Adrenal gland (tissue), 5 donors: ENCODE data around the gene ADSS1.

Source experiments
- POLR2A ChIP-seq, 2 donors: fragments of 450-650 bp; IDR thresholded peaks; one replicate each; pipeline ENCODE4 v1.6.1; 2017; ENCODE audit warnings: antibody characterized with exemption in 2 of 2, mild to moderate bottlenecking in 2 of 2, moderate library complexity in 1 of 2
- TF ChIP-seq, protein P1 (sequence below), 6 experiments: fragments of 450-650 bp in 4 of 6; fragments of 200-600 bp in 2 of 6; sonication (generic) in 1 of 6; IDR thresholded peaks; 1 replicate in 5 of 6; 2 replicates in 1 of 6; pipeline versions ENCODE4 v1.5.1 to v1.8.0; 2016 to 2021; ENCODE audit warnings: antibody characterized with exemption in 6 of 6, mild to moderate bottlenecking in 2 of 6, moderate library complexity in 1 of 6
- donor health status: DM: no; HTN: no; CAD: no.

DNA sequence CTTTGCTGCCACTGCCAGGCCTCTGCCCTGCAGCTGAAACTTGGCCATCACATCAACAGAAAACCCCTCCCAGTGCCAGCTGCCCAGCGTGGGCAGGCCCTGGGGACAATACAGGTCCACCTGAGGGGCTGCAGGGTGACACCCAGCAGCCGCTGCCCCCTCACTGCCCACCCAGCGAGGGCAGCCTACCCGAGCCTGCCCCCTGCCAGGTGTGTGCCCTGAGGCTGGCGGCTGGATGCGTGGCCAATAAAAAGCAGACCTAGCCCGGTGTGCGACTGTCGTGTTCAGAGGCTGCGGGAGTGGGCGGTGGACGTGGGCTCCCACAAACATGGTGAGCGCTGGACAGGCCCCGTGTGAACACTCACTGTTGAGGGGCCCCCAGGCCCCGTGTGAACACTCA is 4.7 kb upstream of the ADSS1 start:
- TF ChIP-seq, protein P1, sequence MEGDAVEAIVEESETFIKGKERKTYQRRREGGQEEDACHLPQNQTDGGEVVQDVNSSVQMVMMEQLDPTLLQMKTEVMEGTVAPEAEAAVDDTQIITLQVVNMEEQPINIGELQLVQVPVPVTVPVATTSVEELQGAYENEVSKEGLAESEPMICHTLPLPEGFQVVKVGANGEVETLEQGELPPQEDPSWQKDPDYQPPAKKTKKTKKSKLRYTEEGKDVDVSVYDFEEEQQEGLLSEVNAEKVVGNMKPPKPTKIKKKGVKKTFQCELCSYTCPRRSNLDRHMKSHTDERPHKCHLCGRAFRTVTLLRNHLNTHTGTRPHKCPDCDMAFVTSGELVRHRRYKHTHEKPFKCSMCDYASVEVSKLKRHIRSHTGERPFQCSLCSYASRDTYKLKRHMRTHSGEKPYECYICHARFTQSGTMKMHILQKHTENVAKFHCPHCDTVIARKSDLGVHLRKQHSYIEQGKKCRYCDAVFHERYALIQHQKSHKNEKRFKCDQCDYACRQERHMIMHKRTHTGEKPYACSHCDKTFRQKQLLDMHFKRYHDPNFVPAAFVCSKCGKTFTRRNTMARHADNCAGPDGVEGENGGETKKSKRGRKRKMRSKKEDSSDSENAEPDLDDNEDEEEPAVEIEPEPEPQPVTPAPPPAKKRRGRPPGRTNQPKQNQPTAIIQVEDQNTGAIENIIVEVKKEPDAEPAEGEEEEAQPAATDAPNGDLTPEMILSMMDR (IDR thresholded peaks at IDR 0.05) = no peak
- TF ChIP-seq POLR2A (IDR thresholded peaks at IDR 0.05) = no peak
